Measurements from ENCODE around the gene SLC8A3.

DNA sequence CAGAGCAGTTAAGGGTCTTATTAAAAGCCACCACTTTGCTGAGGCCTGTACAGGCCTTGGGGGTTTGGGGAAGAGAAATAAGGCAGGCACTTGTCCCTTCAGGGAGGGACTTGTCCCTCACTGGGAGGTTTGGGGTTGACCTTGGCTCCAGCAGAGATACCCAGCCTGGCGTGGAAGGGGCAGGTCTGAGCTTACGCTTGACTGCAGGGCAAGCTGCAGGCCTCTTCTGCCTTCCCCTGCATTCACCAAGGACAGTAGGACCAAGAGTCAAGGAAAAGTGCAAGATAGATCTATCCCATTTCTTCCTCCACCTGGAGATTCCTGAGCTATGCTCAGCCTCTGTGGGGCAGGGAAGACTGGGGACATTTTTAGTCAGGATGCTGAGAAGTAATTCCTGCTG is 155.2 kb downstream of the SLC8A3 start:
- TF ChIP-seq, protein P1, sequence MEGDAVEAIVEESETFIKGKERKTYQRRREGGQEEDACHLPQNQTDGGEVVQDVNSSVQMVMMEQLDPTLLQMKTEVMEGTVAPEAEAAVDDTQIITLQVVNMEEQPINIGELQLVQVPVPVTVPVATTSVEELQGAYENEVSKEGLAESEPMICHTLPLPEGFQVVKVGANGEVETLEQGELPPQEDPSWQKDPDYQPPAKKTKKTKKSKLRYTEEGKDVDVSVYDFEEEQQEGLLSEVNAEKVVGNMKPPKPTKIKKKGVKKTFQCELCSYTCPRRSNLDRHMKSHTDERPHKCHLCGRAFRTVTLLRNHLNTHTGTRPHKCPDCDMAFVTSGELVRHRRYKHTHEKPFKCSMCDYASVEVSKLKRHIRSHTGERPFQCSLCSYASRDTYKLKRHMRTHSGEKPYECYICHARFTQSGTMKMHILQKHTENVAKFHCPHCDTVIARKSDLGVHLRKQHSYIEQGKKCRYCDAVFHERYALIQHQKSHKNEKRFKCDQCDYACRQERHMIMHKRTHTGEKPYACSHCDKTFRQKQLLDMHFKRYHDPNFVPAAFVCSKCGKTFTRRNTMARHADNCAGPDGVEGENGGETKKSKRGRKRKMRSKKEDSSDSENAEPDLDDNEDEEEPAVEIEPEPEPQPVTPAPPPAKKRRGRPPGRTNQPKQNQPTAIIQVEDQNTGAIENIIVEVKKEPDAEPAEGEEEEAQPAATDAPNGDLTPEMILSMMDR (IDR thresholded peaks at IDR 0.05): no peak
- TF ChIP-seq POLR2AphosphoS5 (IDR thresholded peaks at IDR 0.05; ENCODE audit: insufficient read depth in 1 of 2, low read depth in 1 of 2): no peak
